Activated CD4-positive, alpha-beta T cell treated with anti-CD3 and anti-CD28 coated beads for 1 hour (primary cell): ENCODE measurements around the gene TES.
"Not testable (repeated sequence)": the region's sequence is repeated elsewhere in the genome, so short reads cannot be mapped to it uniquely, and the experiment has no call there.

Source experiments
- DNase-seq: peaks from one replicate; pipeline ENCODE4 v3.0.0-alpha.2; 2020

TES gene

DNA sequence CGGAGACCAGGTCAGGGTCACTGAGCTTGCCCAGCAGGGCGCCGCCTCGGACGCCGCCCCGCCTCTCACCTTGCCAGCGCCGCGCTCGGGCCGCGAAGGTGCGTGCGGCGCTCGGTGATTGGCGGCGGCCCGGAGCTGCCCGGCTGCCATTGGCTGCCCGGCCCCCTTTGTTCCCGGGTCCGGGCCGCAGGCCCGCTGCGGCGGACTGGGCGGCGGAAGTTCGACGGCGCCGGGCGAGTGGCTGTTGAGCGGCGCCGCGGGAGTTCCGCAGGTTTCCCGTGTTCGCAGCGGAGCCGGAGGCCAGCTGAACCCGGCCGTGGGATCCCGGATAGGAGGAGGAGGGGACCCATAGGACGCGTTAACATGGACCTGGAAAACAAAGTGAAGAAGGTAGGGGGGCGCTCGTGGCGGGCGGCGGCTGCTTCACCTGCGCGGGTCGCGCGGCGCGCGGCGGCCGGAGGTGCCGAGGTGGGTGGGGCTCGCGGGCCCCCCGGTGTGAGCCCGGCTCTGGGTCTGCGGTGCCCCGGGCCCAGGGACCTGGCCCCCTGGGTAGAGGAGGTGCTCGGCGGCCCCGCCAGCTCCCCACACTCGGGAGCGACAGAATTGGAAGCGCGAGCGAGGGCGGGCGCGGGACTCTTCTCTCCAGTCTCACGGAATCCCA lies at the start of gene TES:
TSS of gene TES (plus strand) at position 195 of the 661 bp plus-strand sequence. CDS start at position 364, 169 bp downstream.
- DNase-seq: peak; percentile 51

DNA sequence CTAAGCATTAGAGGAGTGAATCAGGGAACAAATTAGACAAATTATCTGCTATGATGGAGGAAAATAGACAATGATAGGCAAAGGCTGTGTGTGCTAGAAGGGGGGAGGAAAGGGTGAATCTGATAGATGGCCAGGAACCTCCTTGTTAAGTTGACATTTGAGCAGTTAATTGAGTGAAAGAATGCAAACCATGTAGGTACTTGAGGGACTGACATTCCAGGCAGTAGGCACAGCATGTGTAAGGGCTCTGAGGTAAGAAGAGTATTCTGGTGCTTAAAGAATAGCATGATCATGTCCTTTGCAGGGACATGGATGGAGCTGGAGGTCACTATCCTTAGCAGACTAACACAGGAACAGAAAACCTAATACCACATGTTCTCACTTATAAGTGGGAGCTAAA lies 48.6 kb upstream of the TES start:
- DNase-seq: no peak

- no peak for DNase-seq
Observed at GRCh38 chr7:116162254-116162653, 48.1 kb upstream of the TES start.

- DNase-seq: no peak
Observed at GRCh38 chr7:116162992-116163391, 47.3 kb upstream of the TES start.

GRCh38 chr7:116164552-116165306 lies 45.6 kb upstream of the TES start:
- DNase-seq: no peak

DNA sequence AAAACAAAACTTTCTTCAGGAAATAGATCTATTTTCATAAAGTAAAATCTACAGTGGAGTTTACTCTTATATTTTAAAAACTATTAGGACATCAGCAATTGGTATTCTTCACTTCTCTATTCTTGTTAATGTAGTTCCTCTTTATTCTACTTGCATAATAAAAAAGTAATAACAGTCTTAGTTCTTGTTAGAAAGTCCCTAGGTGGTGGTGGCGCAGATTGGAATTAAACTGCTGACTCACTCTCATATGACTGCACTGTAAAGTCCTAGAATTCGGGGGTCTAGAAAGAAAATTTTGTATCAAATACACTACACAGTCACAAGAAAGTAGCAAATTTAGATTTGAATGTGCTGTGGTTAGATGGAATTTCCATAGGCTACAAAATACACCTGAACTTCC lies 44.6 kb upstream of the TES start:
- no peak for DNase-seq

- no peak for DNase-seq
Observed at GRCh38 chr7:116166156-116166555, 44.2 kb upstream of the TES start.

- no peak for DNase-seq
Observed at GRCh38 chr7:116167177-116167576, 43.2 kb upstream of the TES start.

GRCh38 chr7:116169060-116169459 lies 41.3 kb upstream of the TES start:
- DNase-seq: no peak

- DNase-seq: no peak
Observed at GRCh38 chr7:116170180-116170579, 40.2 kb upstream of the TES start.

GRCh38 chr7:116171094-116171493 lies 39.2 kb upstream of the TES start:
- DNase-seq: no peak

- no peak for DNase-seq
Observed at GRCh38 chr7:116172353-116172752, 38.0 kb upstream of the TES start.

- no peak for DNase-seq
Observed at GRCh38 chr7:116173051-116174028, 37.0 kb upstream of the TES start.

GRCh38 chr7:116175095-116175494 lies 35.2 kb upstream of the TES start:
- not testable (repeated sequence) for DNase-seq

DNA sequence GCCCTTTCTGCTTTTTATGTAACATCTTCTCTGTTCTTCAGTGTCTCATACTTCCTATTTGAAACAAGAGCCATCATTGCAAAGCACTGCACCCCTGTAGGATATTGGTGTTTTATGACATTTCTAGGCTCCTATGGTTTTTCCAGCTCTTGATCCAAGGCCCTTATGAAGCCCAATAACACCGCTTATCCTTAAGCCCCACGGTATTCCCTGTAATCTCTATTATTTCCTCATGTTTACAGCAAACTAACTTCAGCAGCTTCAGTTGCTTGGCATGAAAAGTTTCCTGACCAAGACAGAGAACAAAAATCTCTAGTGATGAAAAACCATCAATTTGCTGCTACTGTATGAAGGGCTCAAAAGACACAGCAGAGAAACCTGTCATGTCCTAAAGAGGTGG lies 34.1 kb upstream of the TES start:
- DNase-seq: no peak

- DNase-seq: no peak
Observed at GRCh38 chr7:116177009-116177408, 33.3 kb upstream of the TES start.

- DNase-seq: no peak
Observed at GRCh38 chr7:116180302-116180701, 30.0 kb upstream of the TES start.

DNA sequence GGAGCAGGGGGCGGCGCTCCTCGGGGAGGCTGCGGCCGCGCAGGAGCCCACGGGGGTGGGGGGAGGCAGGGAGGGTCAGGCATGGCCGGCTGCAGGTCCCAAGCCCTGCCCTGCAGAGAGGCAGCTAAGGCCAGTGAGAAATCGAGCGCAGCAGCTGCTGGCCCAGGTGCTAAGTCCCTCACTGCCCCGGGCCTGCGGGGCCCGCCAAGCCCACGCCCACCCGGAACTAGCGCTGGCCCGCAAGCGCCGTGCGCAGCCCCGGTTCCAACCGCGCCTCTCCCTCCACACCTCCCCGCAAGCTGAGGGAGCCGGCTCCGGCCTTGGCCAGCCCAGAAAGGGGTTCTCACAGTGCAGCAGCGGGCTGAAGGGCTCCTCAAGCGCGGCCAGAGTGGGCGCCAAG lies 28.3 kb upstream of the TES start:
- DNase-seq: no peak

DNA sequence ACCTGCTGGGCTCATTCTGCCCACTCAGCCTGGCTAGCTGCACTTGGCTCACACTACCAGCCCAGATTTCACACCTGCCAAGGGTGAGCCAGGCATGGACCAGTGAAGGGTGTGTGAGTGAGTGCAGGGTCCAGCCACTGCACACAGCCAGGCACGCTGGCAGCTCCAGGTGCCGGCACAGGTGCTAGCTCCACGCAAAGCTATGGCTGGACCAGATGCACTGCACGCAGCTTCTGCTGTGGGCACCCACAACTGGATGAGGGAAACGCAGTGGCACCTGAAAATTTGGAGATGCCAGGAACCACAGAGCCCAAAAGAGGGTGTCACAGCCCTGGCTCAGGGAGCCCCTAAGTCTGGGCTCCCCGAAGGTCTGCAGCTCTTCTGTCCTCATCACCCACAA lies 24.9 kb upstream of the TES start:
- DNase-seq: no peak

DNA sequence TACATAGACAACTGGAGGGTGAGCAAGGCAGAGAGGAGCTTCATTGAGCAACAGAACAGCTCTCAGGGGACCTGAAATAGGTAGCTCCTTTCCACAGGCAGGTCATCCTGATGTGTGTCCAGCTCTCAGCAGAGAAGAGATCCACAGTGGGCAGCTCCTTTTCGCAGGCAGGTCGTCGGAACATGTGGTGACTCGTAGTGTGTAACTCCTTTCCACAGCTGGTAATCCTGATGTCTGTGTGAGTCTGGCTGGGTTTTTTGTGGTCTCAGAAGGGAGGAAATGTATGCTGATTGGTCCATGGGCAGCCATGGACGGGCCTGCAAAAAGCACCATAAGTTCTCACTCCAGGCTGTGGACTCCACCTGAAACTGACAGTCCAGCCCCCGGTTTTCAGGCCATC lies 24.4 kb upstream of the TES start:
- DNase-seq: no peak

- no peak for DNase-seq
Observed at GRCh38 chr7:116187400-116187799, 22.9 kb upstream of the TES start.

DNA sequence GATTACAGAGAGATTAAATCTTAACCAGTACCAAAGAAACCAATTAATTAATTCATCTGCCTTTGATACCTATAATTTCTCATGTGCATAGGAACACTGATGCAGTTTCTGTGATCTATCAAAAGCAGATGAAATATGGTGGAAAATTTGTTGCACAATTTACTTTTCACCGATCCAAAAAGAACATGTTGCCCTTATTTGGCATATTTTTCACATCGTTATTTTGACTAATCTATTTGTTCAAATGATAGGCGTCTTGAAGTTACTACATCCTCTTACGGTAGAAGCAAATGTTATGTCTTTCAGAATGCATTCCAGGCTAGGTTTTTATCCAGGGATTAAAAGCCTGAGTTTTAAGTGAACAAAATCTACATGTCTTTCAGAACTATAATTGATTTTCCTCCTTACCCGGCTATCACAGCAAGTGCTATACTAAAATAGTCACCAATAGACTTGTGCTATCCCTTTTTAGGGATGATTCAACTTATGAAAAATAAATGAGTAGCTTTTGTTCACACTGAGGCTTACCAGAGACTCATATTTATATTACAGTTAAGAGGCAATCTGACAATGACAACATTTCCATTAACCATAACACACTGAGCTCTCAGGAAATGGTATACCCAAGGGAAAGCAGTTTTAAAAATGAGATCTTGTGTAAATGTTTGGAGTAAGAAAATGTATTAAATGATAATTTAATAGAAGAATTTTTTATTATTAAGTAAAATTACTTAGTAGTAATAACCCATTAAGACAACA lies 16.8 kb upstream of the TES start:
- no peak for DNase-seq

DNA sequence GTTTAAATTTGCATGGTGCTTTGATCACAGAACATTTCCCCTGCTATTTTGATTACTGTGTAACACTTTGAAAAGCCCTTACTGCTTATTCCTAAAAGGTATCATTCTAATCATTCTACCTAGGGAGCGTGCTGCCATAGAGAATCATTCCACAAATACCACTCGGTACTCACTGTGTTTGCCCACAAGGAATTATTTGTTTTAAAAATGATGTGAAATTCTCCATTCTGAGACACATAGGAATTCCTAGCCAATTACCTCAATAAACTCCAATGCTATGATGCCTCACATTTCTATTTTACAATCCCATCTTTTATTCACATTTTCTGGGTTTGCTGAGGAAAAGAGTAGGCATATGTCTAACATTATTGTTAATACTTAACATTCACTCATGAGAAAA lies 16.2 kb upstream of the TES start:
- no peak for DNase-seq
